GM19240 (cell line): ENCODE data around the gene TMEM219.
"Not testable (repeated sequence)": the region's sequence is repeated elsewhere in the genome, so short reads cannot be mapped to it uniquely, and the experiment has no call there.

Experiments used
- DNase-seq: peaks from one replicate; pipeline ENCODE4 v3.0.0; 2011; ENCODE audit warnings: low spot score; ENCODE audit not compliant: insufficient read length

The TMEM219 gene

DNA sequence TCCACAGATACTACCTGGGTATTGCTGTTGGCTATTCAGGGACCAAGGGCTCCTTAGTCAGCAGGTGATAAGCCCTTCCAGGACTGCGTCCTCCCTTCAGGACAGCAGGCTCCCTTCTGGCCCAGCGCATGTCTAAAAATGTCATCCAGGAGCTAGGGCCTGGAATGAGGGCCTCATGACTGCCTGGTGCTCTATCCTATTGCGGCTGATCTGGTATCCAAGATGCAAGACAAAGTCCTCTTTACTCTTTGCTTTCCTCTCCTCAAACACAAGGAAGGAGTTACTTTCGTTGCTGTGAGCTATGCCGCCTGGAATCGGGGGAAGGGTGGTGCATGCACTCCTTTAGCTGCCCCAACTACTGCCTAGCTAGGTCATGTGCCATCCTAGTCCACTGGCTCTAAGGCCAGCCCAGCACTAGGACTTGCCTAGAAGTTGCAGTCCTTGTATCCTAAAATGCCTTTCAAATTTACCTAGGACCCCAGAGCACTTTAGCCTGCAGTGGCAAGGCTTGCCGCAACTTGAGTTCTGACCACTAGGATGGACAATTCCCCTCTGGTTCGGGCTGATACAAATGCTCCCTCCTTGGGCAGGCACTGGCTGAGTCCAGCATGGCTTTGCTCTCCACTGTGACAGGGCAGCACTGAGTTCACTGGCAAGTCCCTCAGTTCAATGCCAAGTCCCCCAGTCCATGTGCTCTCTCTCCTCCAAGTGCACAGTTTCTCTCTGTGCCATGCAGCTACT is 10.1 kb upstream of the TMEM219 start:
- no peak for DNase-seq

DNA sequence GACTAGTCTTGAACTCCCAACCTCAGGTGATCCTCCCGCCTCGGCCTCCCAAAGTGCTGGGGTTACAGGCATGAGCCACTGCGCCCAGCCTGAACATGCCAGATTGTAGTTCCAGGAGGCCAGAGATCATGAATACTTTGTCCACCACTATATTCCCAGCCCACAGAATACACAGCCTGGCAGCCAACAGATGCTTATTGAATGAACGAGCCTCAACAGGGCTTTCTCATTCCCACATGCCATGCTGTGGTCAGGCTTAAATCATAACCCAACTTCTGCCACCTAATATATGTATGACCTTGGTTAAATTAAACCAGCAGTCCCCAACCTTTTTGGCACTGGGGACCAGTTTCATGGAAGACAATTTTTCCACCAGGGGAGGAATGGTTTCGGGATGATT is 3.1 kb upstream of the TMEM219 start:
- no peak for DNase-seq

DNA sequence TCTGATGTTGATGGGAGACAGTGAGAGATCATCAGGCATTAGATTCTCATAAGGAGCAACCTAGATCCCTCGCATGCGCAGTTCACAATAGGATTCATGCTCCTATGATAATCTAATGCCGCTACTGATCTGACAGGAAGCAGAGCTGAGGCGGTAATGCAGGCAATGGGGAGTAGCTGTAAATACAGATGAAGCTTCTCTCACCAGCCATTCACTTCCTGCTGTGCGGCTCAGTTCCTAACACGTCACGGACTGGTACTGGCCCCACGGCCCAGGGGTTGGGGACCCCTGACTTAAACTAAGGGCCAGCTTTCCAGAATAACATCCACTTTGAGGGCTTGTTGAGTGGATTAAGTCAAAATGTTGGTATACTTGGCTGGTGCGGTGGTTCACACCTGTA is 2.6 kb upstream of the TMEM219 start:
- DNase-seq, result no peak

GRCh38 chr16:29959821-29960220 is 2.1 kb upstream of the TMEM219 start:
- DNase-seq, result not testable (repeated sequence)

DNA sequence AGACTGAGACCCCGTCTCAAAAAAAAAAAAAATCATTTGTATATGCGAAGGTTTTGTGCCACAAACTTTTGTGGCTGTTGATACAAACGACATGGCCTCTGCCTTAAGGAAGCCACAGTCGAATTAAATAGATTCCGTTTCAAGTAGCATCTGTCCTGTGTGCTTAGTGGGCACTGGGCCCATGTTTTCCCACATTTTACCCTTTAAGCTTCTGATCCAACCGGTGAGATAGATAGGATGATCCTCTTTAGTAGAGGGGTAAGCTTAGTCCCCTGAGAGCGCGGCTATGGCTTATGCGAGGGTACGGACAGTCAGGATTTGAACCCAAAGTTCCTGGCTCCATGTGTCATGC is 776 bp upstream of the TMEM219 start:
- no peak for DNase-seq

DNA sequence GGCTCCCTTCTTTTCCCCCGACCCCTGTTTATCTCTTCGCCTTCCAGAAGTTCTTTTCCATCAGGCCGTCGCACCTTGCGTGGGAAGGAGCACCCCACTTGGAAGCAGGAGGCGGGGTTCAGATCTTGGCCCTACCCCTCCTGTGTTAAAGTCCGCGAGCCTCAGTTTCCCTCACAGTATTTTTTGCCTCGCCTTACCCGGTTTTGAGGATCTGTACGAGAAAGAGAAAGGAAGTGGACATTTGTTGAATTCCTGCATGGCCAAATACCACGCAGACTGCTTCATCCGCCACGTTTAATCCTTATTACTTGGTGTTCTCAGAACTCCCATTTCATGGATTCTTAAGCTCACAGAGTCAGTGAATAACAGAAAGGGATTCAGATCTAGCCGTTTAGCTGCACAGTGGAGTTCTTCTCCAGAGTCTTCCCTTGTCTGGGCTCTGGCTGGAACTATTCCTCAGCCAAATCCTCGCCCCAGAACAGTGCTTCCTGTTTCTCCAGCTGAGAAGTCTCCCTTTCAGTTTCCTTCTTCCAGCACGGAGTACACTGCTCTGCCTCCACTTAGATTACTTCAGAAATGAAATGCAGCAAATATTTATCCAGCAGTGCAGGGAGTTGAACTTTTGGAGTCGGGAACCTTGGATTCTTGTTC is 590 bp downstream of the TMEM219 start:
- DNase-seq, result no peak

- DNase-seq, result no peak
Measured at GRCh38 chr16:29963021-29963743, 1.3 kb downstream of the TMEM219 start.

DNA sequence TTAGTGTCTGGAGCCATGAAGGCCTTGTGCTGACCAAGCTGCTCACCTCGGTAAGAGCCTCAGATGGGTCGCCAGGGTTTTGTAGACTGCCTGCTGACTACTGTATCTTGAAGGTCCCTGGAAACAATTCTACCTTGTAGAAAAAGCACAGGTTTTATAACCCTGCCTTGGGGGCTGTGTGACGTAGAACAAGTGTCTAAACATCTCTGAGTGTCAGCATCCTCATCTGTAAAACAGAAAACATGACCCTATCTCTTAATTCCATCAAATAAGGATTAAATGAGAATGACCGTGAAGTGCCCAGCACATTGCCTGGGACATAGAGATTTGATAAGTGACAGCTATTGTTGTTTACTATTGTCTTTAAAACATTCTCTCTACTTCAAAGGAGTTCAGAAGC is 6.3 kb downstream of the TMEM219 start:
- DNase-seq, result no peak

GRCh38 chr16:29971304-29971703 is 9.4 kb downstream of the TMEM219 start:
- DNase-seq, result no peak

DNA sequence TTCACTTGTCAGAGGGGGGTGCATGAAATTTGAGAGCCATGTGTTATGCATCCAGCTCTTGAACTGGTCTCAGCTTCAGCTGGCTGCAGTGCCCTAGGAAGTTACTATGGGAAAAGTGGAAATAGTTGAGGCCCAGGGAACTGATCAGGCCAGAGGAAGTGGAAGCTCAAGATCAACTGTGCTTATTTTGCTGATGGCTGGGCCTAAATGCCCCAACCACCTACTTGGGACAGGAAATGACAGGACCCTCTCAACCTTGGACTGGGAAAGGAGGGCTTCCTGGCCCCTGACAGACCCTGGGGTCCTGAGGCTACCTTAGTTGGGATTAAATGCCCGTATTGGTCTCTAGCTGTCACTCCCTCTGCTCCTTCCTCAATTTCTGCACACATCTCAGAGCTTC is 10.6 kb downstream of the TMEM219 start:
- no peak for DNase-seq

DNA sequence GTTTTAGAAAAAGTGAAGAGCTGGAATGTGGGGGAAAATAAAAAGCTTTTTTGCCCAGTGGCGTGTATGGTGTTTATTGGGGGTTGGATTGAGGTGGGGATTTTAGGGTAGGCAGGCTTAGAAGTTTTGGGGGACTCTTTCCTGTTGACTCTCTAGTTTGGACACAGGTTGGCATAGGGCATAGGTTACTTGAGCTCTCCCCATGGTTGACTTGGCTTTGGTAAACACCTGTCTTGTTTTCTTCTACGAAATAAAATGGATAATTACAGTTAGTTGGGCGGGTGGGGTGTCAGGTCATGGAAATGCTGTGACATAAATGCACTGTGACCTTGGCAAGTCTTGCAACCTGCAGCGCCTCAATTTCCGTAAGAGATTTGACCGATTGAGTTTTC is 11.1 kb downstream of the TMEM219 start:
- DNase-seq, result no peak

GRCh38 chr16:29973384-29974246 is 11.7 kb downstream of the TMEM219 start, which contains the start of gene TAOK2:
TSS of gene TAOK2 (plus strand) at chr16:29973868. CDS start at chr16:29977773, 3,905 bp downstream.
- peak; percentile 99 for DNase-seq

DNA sequence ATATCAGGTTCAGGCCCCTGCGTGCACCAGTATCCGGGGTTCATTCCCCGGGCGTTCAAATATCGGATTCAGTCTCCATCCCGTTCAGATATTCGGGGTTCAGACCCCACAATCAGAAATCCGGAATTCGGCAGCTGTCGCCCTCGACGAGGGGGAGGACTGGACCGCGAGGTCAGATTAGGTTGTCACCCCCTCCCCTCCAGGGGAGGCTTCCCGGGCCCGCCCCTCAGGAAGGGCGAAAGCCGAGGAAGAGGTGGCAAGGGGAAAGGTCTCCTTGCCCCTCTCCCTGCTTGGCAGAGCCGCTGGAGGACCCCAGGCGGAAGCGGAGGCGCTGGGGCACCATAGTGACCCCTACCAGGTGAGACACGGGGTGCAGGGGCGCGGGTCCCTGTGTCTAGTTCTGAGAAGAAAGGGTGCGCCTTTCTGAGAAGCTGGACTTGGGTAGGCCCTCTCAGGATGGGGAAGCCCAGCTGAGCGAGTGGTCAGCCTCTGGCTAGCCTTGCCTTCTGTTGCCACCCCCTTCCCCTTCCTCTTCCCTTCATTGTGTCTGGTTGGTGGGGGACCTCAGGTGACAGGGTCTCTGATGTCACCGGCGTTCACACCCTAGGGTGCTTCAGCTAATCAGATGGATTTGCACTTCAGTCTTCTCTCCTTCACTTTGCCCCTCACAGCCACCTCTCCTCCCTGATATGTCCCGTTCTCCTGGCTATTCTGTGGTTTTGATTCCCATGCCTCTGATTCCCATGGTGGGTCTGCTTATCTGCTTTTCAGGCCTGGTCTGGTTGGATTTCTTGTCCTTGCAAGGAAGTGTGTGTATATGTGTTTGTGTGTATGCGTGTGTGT is 12.6 kb downstream of the TMEM219 start:
- DNase-seq, result no peak

DNA sequence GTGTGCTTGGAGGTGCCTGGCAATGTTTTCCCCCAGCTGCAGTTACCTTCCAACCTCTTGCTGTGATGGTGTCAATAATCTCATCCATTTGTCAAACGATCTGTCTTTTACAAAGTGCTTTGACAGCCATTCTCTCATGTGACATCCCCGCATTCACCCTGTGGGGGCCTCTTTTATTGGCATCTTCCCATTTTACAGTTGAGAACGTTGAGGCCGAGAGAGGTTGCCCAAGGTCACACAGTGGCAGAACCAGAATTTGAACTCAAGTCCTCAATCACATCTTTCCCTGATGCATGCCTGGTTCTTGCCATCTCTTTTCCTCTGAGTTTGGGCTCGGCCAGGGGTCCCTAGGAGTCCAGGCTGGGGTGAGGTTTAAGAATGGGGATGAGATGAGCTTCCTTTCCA is 13.3 kb downstream of the TMEM219 start:
- no peak for DNase-seq

- DNase-seq, result no peak
Measured at GRCh38 chr16:29975811-29976511, 14.1 kb downstream of the TMEM219 start.

DNA sequence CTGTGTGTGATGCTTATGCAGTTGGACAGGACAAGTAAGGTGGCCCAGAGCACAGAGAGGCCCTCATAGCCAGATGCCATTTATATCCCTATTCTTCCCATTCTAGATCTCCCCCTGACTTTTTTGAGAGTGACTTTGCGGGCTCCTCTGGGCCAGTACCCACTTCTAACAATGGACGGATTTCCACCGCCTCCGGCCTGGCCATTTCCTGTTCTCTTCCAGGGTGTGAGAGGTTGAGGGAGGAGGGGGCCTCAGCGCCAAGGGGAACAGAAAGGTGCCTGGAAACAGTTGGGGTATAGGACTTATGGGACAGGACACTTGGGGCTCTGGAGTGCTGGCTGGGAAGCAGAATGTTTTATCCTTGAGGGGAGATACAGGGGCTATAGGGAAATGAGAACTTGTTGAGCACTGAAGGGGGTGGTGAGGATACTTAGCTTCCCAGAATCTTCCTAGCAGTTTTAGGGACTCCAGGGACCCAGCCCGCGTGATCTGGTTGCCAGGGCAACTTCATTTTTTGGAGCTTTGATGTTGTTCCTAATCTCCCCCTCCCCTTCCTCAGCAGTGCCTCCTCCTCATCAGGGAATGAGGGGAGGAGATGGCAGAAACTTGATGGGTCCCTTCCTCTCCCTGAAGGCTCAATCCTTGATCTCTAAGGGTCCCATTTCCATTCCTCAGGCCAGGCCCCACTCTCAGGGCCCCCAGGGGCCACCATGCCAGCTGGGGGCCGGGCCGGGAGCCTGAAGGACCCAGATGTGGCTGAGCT is 15.4 kb downstream of the TMEM219 start:
- DNase-seq, result no peak

- no peak for DNase-seq
Measured at GRCh38 chr16:29978081-29978480, 16.2 kb downstream of the TMEM219 start.

DNA sequence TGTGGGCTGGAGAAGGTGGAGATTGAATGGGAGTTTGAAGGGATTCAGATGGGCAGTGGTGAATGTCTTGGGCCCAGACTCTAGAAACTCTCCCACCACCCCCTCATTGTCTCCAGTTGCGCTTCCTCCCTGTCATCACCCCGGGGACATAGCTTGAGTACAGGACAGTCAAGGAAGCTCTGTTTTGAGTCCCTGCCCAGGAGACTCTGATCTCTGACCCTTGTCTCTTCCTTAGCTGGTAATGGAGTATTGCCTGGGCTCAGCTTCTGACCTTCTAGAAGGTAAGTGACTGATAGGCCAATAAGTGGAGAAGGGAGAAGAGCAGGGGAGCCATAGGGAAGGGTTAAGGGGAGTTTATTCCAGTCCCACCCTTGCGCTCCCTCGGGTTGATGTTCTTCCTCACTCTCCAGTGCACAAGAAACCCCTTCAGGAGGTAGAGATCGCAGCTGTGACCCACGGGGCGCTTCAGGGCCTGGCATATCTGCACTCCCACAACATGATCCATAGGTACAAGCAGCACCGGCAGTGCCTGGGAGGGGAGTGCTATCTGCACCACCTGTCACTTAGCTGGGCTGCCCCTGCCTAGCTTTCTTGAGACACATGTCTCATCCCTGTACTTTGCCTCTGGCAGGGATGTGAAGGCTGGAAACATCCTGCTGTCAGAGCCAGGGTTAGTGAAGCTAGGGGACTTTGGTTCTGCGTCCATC is 16.8 kb downstream of the TMEM219 start:
- no peak for DNase-seq
